KOPT-K1 (cell line): ENCODE measurements around the gene SCAF8.

Source experiments
- H3K27ac ChIP-seq: fragments of 200-600 bp; sonication (generic); 2 replicates; pipeline ENCODE4 v1.5.1; 2016; ENCODE audit warnings: antibody characterized with exemption, mild to moderate bottlenecking, low read depth, low read length; ENCODE audit not compliant: poor library complexity, severe bottlenecking
- H3K36me3 ChIP-seq: fragments of 200-600 bp; sonication (generic); 2 replicates; pipeline ENCODE4 v1.5.1; 2017; ENCODE audit warnings: antibody characterized with exemption, mild to moderate bottlenecking, low read length, moderate library complexity; ENCODE audit not compliant: insufficient read depth
- H3K9me3 ChIP-seq: fragments of 200-600 bp; sonication (generic); 2 replicates; pipeline ENCODE4 v1.5.1; 2017; ENCODE audit warnings: antibody characterized with exemption, low read length, mild to moderate bottlenecking; ENCODE audit not compliant: insufficient read depth, poor library complexity, severe bottlenecking

The SCAF8 gene

DNA sequence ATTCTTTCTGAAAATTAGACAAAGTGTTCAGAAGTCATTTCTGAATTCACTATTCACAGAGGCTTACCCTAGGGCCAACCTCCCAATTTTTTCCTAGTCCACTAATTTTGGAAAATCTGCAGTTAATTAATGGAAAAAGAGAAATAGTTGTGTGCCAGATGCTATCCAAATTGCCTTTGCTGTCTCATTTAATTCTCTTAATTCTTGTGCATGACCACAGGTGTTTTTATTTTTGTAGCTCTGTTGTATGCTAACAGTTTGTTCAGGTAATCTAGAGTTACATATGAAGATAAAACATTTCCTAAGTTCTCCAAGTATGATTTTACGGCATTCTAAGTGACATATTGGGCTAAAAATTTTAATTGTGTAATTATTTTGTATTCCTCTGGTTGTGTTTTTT lies 96.8 kb downstream of the SCAF8 start:
- Histone ChIP-seq H3K36me3 (peaks cover 98% of the 10 kb centered on the region), H3K27ac (no peak overlapping the region), H3K9me3 (no peaks in the 10 kb centered on the region)

DNA sequence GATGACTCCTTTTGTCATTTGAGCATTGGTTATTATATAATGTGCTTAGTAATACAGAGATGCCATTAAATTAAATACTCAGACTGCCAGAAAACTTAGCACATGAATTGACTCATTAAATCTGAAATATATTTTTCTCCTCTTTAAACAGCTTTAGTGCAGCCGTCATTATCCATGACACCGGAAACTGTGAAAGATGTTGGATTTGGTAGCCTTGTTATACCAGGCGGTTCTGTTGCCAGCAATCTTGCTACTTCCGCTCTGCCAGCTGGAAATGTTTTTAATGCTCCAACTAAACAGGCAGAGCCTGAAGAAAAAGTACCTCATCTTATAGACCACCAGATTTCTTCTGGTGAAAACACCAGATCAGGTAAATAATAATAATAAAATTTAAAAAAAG lies 97.6 kb downstream of the SCAF8 start:
- H3K36me3 ChIP-seq: peaks cover 93% of the 10 kb centered on the region
- H3K9me3 ChIP-seq: no peaks in the 10 kb centered on the region
- no peak overlapping the region for H3K27ac ChIP-seq

DNA sequence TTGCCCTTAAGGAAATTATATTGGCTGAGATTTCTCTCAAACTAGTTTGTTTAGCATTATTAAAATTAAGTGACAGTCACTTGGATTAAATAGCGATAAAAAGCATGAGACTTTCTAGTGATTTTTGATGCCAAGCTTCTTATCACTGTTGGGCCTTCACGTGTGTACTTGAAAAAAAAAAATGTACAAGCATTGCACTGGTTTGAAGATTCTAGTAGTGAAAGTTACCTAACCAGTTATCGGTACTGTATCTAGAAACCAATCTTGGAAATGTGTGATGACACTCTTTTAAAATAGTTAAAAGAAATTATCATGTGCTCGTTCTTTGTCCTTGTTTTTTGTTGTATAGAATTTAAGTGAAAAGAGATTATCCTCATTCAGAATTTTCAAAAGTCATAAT lies 102.1 kb downstream of the SCAF8 start:
- no peaks in the 10 kb centered on the region for H3K9me3 ChIP-seq
- peaks cover 54% of the 10 kb centered on the region for H3K36me3 ChIP-seq
- no peak overlapping the region for H3K27ac ChIP-seq

DNA sequence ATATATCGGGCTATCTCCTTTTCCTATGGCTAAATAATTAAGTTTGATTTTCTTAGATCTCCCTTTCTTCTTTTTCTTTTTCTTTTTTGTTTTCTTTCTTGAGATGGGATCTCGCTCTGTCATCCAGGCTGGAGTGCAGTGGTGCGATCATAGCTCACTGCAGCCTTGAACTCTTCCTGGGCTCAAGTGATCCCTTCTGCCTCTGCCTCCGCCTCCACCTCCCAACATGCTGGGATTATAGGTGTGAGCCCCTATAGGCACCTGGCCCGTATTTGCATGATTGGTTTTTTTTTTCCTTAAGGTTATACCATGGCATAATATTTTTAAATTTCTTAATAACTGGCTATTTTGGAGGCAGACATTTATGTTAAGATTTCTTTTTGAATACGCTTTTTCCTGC lies 106.3 kb downstream of the SCAF8 start:
- Histone ChIP-seq H3K36me3 (peaks cover 19% of the 10 kb centered on the region), H3K27ac (no peak overlapping the region), H3K9me3 (no peaks in the 10 kb centered on the region)

DNA sequence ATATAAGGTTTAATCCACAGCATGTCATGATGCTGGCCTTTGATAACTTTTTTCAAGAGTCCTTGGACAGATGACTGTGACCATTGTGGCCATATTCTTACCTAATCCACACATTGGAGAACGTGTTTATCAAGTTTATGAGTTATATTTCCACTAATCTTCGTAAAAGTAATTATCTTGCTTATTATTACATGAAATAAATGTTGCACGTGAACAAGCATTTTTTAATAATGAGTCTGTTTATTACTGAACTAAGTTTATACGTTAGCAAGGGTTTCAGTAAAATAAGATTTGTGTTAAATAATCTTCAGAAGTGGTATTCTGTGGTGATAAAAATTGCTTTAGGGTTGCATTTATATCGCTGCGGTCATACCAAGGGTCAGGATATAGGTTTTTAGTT lies 107.1 kb downstream of the SCAF8 start:
- H3K36me3 ChIP-seq: peaks cover 13% of the 10 kb centered on the region
- H3K9me3 ChIP-seq: no peaks in the 10 kb centered on the region
- no peak overlapping the region for H3K27ac ChIP-seq

DNA sequence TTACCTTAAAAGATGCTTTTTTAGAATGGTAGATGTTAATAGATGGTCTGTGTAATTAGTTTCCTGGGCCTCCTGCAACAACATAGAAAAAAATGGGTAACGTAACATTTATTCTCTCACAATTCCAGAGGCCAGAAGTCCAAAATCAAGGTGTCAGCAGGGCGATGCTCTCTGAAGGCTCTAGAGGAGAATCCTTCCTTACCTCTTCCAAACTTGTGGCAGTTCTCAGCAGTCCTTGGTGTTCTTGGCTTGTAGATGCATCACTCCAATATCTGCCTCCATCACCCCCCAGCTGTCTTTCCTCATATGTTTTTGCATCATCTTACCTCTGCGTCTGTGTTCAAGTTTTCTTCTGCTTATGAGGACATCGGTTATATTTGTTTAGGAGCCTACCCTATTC lies 107.9 kb downstream of the SCAF8 start:
- no peaks in the 10 kb centered on the region for H3K9me3 ChIP-seq
- no peak overlapping the region for H3K27ac ChIP-seq
- H3K36me3 ChIP-seq: peaks cover 15% of the 10 kb centered on the region

DNA sequence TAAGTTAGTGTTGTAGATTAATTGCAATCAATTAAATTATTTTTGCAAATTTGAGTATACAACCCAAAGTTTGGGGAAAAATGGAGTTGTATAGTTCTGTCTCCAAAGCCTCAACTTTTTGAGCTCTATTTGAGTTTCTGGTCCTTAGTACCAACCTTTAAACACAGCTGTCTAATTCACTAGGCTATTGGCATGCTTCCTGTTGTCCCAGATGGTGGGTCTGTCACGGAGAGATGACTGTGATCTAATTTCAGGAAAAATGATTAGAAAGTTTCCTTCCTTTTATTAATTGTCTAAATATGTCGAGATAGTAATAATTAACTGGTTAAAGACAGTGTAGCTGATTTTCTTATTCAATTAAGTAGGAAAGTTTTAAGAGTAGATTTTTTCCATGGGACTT lies 109.6 kb downstream of the SCAF8 start:
- Histone ChIP-seq H3K27ac (no peak overlapping the region), H3K36me3 (peaks cover 15% of the 10 kb centered on the region), H3K9me3 (no peaks in the 10 kb centered on the region)

DNA sequence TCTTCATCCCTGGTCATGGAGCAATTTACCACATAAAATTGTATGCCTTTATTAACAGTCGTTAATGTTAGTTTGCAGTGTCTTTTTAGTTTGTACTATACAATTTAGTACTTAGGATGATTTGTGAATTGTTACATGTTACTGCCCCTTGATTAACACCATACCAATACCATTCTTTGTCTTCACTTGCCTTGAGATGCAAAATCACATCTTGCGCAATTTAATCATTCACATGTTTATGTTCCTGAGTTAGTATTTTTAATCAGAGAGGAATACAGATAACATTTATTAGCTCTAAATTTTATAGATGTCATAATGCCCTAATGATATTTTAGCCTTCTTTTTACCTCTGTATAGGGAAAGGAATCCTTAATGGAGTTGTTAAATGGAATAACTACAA lies 114.1 kb downstream of the SCAF8 start:
- Histone ChIP-seq H3K9me3 (no peaks in the 10 kb centered on the region), H3K27ac (no peak overlapping the region), H3K36me3 (peaks cover 12% of the 10 kb centered on the region; the same call in 1 of the 2 replicates)

DNA sequence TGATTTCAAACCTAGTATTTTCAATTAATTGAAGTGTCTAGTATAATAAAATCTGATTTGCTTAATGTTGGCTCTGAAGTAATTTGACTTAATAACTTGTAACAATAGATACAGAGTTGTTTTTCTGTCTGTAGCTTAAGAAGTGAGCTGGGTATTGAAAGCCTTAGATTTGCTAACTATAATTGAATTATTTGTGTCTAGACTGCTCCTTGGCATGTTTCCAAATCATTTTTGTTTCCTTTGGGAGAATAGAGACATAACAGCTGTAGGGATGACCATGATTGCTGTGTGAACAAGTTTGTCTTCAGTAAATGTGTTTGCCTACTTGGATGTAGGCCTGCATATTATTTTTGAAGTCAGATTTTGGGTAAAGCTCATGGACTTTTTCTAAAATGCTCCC lies 115.4 kb downstream of the SCAF8 start:
- no peaks in the 10 kb centered on the region for H3K9me3 ChIP-seq
- H3K36me3 ChIP-seq: peaks cover 17% of the 10 kb centered on the region; the same call in 1 of the 2 replicates
- H3K27ac ChIP-seq: no peak overlapping the region

DNA sequence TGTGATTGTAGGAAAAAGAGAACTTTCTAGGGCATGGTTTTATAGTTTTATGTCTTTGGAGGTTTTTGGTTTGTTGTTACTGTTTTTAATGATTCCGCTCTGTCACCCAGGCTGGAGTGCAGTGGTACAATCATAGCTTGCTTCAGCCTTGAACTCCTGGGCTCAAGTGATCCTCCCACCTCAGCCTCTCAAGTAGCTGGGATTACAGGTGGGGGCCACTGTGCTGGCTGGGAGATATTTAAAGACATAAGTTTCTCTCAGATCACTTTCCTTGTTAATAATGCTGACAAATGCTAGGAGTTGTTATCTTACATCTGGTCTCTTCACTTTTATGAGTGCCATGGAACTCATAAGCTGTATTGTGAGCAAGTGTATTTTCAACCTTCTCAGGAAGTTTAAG lies 116.3 kb downstream of the SCAF8 start:
- H3K9me3 ChIP-seq: no peaks in the 10 kb centered on the region
- no peak overlapping the region for H3K27ac ChIP-seq
- H3K36me3 ChIP-seq: peaks cover 18% of the 10 kb centered on the region; the same call in 1 of the 2 replicates

DNA sequence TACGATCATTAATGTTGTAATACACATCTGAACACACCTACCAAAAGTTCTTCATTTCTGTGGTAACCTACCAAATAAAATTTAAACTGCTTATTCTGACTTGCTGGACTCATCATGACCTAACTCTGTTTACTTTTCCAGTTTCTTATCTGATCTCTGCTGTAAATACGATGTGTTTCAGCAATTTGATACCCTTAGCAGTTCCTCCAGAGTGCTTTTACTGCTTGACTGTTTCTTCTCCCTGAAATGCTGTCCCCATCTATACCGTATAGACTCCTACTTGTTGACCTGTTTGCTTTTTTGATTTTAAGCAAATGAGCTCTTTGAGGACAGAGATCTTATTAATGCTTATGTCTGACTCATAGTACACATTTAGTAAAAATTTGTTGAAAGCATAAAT lies 119.5 kb downstream of the SCAF8 start:
- Histone ChIP-seq H3K27ac (no peak overlapping the region), H3K36me3 (peaks cover 20% of the 10 kb centered on the region; the same call in 1 of the 2 replicates), H3K9me3 (no peaks in the 10 kb centered on the region)

DNA sequence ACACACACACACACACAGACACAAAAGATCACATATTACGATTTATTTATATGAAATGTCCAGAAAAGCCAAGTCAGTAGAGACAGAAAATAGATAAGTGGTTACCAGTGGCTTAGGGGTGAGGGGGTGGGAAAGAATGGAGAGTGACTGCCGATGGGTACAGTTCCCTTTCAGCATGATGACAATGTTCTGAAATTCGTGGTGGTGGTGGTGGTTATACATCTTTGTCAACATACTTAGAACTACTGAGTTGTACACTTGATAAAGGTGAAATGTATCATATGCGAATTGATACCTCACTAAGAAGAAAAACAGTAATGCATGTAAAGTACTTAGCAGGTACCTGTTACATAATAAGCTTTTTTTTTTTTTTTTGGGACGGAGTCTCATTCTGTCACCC lies 124.3 kb downstream of the SCAF8 start:
- H3K9me3 ChIP-seq: no peaks in the 10 kb centered on the region
- no peak overlapping the region for H3K27ac ChIP-seq
- H3K36me3 ChIP-seq: peaks cover 11% of the 10 kb centered on the region; the same call in 1 of the 2 replicates

DNA sequence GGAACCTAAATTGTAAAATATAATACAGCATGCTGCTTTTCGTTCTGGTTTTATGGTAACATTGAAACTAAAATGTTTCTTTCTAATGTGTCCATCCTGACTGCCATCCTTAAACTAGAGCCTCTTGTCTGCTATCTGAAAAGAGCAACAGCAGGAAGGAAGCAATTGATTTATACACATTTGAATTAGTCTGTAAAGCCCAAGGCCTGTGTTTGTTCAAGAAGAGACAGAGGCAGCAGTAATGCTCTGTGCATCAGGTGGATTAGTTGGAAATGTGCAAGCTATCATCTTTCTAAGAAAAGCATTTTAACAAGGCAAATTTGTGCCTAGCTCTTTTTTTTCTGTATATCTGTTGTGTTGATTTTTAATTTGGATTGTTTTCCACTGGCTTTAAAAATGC lies 128.6 kb downstream of the SCAF8 start:
- no peak overlapping the region for H3K27ac ChIP-seq
- H3K9me3 ChIP-seq: no peaks in the 10 kb centered on the region
- peaks cover 6% of the 10 kb centered on the region; the same call in 1 of the 2 replicates for H3K36me3 ChIP-seq

DNA sequence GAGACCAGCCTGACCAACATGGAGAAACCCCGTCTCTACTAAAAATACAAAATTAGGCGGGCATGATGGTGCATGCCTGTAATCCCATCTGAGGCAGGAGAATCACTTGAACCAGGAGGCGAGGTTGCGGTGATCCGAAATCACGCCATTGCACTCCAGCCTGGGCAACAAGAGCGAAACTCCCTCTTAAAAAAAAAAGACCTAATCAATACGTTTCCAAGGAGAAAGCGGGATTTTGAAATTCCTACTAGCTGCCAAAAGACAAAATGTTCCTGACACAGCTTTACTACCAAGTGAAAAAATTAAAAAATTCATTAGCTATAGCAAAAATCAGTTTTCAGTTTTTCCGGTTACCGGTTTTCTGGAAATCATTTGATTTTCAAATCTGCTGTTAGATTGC lies 129.3 kb downstream of the SCAF8 start:
- Histone ChIP-seq H3K36me3 (no peaks in the 10 kb centered on the region; the same call in 1 of the 2 replicates), H3K27ac (no peak overlapping the region), H3K9me3 (no peaks in the 10 kb centered on the region)

DNA sequence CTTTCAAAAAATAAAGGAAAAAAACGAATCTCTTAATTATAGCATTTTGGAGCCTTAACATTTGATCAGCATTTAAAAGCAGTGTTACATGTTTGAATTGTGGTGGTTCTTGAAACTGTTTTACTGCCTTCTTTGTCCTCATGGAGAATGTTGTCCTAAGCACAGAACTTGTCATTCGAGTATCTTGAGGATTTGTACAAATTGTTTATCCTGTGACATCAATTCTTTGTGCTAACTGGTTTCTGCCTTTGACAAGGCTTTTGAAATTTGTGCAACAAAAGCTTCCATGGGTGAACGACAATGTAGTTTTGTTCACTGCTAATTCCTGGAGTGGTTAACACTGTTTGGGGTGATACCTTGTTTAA lies 130.8 kb downstream of the SCAF8 start:
- Histone ChIP-seq H3K27ac (no peak overlapping the region), H3K9me3 (no peaks in the 10 kb centered on the region), H3K36me3 (no peaks in the 10 kb centered on the region; the same call in 1 of the 2 replicates)

DNA sequence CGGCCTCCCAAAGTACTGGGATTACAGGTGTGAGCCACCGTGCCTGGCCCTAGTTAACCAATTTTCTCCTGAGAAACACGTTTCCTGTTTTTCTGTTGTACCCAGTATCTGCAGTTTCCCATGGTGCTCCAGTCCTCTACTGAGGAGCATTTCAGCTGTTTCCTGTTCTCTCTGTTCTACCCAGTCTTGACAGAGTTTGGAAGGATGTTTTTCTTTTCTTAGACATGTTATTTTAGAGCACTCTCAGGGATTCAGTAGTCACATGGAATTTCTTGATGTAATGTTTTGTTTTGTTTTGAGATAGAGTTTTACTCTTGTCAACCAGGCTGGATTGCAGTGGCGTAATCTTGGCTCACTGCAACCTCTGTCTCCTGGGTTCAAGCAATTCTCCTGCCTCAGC lies 132.1 kb downstream of the SCAF8 start:
- Histone ChIP-seq H3K27ac (no peak overlapping the region), H3K36me3 (no peaks in the 10 kb centered on the region; the same call in 1 of the 2 replicates), H3K9me3 (no peaks in the 10 kb centered on the region)

DNA sequence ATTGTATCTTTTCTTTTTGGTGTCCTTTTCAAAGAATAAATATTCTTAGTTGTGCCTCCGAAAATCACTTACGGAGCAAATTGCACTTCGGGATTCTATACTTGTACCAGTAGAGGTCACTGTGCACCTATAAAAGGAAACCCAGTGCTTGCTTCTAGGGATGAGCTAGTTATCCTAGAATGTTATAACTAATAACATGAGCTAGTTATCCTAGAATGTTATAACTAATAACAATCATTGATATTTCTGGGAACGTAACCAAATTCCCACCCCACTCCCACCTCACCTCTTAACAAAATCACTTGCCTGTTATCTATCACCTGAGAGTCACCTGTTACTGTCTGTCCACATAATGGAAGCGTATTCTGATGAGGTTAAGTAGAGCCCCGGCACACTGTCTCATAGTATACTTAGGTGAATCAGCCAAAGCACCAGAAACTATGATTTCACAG lies 135.0 kb downstream of the SCAF8 start:
- no peak overlapping the region for H3K27ac ChIP-seq
- no peaks in the 10 kb centered on the region for H3K9me3 ChIP-seq
- no peaks in the 10 kb centered on the region for H3K36me3 ChIP-seq
